Thoracic aorta (tissue), 2 donors: ENCODE results near the gene COL24A1. TPM values are rescaled to one million over a fixed set of nuclear protein-coding genes. Genes with fewer than 3 reads are reported as not detected.

ENCODE experiments used
- ATAC-seq: fragments of 150-250 bp; one replicate; pipeline ENCODE4 v1.8.0; 2017; ENCODE audit warnings: low read depth; ENCODE audit not compliant: insufficient number of reproducible peaks, low FRiP score
- DNase-seq: peaks from one replicate; pipeline ENCODE4 v3.0.0-alpha.2; 2020; ENCODE audit warnings: low spot score
- H3K27ac ChIP-seq, 2 donors: fragments of 200-600 bp; sonication (generic); 1 replicate in 1 of 2; 2 replicates in 1 of 2; pipeline ENCODE4 v1.5.1; 2016; ENCODE audit warnings: mild to moderate bottlenecking in 2 of 2, moderate library complexity in 2 of 2
- H3K27me3 ChIP-seq: fragments of 200-600 bp; sonication (generic); replicated peaks from 2 replicates; pipeline ENCODE4 v1.6.0; 2016; ENCODE audit warnings: mild to moderate bottlenecking; ENCODE audit not compliant: insufficient read depth
- H3K36me3 ChIP-seq: fragments of 200-600 bp; sonication (generic); one replicate; pipeline ENCODE4 v1.5.1; 2016
- H3K4me1 ChIP-seq, 2 donors: fragments of 200-600 bp; sonication (generic); 1 replicate in 1 of 2; 2 replicates in 1 of 2; pipeline versions ENCODE4 v1.5.1 to v1.6.0; 2016; ENCODE audit warnings: low read depth in 2 of 2, mild to moderate bottlenecking in 1 of 2; ENCODE audit not compliant: control insufficient read depth in 1 of 2
- H3K4me3 ChIP-seq: fragments of 200-600 bp; sonication (generic); 2 replicates; pipeline ENCODE4 v1.5.1; 2016; ENCODE audit warnings: mild to moderate bottlenecking
- H3K9me3 ChIP-seq: fragments of 200-600 bp; sonication (generic); 2 replicates; pipeline ENCODE4 v1.5.1; 2016
- total RNA-seq, 2 donors: library from RNA; depleted of rRNA; stranded (reverse); fragments of >200 nt; gene quantifications; one replicate each; pipeline versions ENCODE4 v1.1.0 to v1.2.3, GENCODE V29; 2016
- TF ChIP-seq, protein P1 (sequence below): fragments of 200-600 bp; sonication (generic); IDR thresholded peaks from one replicate; pipeline ENCODE4 v1.5.1; 2019; ENCODE audit warnings: antibody characterized with exemption

Gene COL24A1
- total RNA-seq, 2 donors from 2014 or later, result 1.6 to 2.8 TPM

DNA sequence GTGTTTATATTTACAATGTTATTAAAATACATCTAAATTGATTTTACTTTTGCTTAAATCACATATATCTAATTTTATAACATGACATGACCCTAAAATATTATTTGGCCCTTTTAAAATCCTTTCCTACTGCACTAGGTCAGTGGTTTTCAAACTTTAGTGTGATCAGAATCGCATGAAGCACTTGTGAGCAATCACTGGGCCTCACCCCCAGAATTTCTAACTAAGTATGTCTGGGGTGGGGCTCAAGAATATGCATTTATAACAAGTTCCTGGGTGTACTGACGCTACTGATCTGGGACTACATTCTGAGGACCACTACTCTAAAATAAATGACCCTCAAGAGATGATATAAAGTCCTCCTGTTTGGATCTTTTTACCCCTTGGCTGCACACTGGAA is 8.8 kb downstream of the COL24A1 start:
- no peaks in the 10 kb centered on the region for H3K36me3 ChIP-seq
- no peak overlapping the region for H3K27ac ChIP-seq
- ATAC-seq (no peak), DNase-seq (no peak)
- no peaks in the 10 kb centered on the region for H3K27me3 ChIP-seq
- TF ChIP-seq, protein P1, sequence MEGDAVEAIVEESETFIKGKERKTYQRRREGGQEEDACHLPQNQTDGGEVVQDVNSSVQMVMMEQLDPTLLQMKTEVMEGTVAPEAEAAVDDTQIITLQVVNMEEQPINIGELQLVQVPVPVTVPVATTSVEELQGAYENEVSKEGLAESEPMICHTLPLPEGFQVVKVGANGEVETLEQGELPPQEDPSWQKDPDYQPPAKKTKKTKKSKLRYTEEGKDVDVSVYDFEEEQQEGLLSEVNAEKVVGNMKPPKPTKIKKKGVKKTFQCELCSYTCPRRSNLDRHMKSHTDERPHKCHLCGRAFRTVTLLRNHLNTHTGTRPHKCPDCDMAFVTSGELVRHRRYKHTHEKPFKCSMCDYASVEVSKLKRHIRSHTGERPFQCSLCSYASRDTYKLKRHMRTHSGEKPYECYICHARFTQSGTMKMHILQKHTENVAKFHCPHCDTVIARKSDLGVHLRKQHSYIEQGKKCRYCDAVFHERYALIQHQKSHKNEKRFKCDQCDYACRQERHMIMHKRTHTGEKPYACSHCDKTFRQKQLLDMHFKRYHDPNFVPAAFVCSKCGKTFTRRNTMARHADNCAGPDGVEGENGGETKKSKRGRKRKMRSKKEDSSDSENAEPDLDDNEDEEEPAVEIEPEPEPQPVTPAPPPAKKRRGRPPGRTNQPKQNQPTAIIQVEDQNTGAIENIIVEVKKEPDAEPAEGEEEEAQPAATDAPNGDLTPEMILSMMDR, result no peak
- H3K9me3 ChIP-seq, result no peaks in the 10 kb centered on the region
- H3K4me1 ChIP-seq, result no peaks in the 10 kb centered on the region
- no peak overlapping the region for H3K4me3 ChIP-seq

DNA sequence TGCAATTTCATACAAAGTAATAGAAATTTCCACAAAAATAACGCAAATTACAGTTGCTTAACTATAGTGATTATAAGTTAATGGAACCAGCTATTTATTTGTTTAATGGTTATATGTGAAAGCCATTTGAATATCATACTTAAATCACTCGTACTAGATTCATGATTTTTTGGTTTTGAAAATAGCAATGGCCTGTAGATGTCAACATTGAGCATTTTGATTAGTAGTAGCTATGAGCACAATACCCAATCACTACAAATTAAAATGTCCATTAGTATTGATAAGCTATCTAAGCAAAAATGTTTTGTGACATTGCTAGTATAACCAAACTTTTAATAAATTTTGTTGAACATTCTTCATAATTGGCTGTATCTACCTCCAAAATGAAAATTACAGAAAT is 10.0 kb downstream of the COL24A1 start:
- no peak overlapping the region for H3K4me3 ChIP-seq
- H3K9me3 ChIP-seq, result no peaks in the 10 kb centered on the region
- H3K27me3 ChIP-seq, result no peaks in the 10 kb centered on the region
- TF ChIP-seq, protein P1, result no peak
- no peak overlapping the region for H3K27ac ChIP-seq
- DNase-seq (no peak), ATAC-seq (no peak)
- no peaks in the 10 kb centered on the region for H3K4me1 ChIP-seq
- H3K36me3 ChIP-seq, result no peaks in the 10 kb centered on the region

DNA sequence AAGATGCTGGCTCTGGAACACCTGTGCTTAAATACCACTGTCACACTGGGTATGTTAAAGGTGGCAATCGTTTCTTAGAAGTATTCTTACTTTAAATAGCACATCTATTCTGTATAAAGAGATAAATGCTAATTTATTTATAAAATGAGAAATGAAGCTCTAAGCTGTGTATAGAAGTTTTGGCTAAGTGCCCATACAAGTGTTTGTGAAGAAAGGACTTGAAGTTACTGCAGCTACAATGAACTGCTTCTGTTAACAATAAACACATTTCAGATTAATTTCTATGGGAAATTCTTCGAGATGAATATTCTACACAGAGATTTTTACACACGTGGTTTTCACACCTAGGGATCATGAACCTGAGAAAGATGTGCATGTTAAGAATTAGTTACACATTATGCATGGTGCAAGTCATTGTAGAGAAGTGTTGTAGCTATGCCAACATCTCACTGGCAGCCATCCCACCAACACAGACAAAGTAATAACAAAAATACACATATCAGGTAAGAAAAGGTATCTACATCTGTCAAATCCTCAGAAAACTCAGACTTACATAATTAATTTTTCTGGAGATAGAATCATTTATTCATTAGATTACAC is 16.2 kb downstream of the COL24A1 start:
- H3K4me1 ChIP-seq, result no peaks in the 10 kb centered on the region
- no peaks in the 10 kb centered on the region for H3K36me3 ChIP-seq
- no peak overlapping the region for H3K27ac ChIP-seq
- H3K9me3 ChIP-seq, result no peaks in the 10 kb centered on the region
- ATAC-seq, result no peak
- no peaks in the 10 kb centered on the region for H3K27me3 ChIP-seq
- DNase-seq, result no peak
- H3K4me3 ChIP-seq, result no peak overlapping the region
- TF ChIP-seq, protein P1, result no peak

DNA sequence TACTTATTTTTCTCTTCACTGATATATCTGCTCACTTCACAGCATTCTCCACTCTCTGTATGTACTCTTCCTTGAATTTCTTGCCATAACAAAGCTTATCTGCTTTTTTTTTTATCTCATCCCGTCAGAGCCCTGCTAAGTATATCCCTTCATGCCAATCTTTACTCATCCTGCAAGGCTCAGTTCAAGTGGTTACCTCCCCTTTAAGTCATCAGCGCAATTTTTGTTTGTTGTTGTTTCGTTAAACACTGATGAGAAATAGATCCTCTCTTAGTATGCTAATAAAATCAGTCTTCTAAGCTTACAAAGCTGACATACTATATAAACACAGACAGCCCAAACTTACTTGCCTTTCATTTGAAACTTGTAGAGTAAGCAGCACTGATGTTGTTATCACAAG is 17.8 kb downstream of the COL24A1 start:
- ATAC-seq, result no peak
- no peaks in the 10 kb centered on the region for H3K4me1 ChIP-seq
- TF ChIP-seq, protein P1, result no peak
- no peaks in the 10 kb centered on the region for H3K36me3 ChIP-seq
- H3K9me3 ChIP-seq, result no peaks in the 10 kb centered on the region
- H3K27ac ChIP-seq, result no peak overlapping the region
- DNase-seq, result no peak
- no peaks in the 10 kb centered on the region for H3K27me3 ChIP-seq
- no peak overlapping the region for H3K4me3 ChIP-seq

DNA sequence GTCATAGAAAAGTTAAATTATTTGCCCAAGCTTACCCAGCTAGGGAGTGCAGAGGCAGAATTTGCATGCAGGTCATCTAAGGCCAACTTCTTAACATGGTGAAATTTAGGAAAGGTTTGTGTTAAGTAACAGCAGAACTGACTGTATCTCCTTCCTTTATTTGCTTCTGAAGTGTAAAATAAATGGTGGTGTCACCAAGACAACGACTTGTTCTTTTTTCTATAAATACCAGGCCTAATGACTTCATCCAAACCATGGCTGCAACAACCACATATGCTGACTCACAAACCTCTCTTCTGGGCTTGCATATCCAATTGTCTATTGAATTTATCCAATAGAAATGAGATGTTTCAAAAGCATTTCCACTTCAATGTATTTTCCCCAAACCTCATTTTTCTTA is 19.1 kb downstream of the COL24A1 start:
- DNase-seq (no peak), ATAC-seq (no peak)
- Histone ChIP-seq H3K27ac (no peak overlapping the region), H3K9me3 (no peaks in the 10 kb centered on the region), H3K4me3 (no peak overlapping the region), H3K36me3 (no peaks in the 10 kb centered on the region), H3K4me1 (no peaks in the 10 kb centered on the region), H3K27me3 (no peaks in the 10 kb centered on the region)
- TF ChIP-seq, protein P1, result no peak
